Astrocyte (in vitro differentiated cells and primary cell): ENCODE measurements around the gene CFDP1. TPM values are rescaled to one million over a fixed set of nuclear protein-coding genes. Genes with fewer than 3 reads are reported as not detected.

Experiments
- DNase-seq: peaks from one replicate; pipeline ENCODE4 v3.0.0-alpha.2; 2010; ENCODE audit warnings: low read depth
- FAIRE-seq: peaks from 2 replicates; lab custom pipeline; 2011; peaks lifted over from hg19 to GRCh38; lab: Jason Lieb, UNC
- H2AFZ ChIP-seq: 2 replicates; pipeline ENCODE4 v1.6.0; 2012; ENCODE audit warnings: low read depth, low read length, inconsistent platforms
- H3K27ac ChIP-seq: 2 replicates; pipeline ENCODE4 v1.5.1; 2011; ENCODE audit warnings: low read depth, low read length, inconsistent platforms
- H3K27me3 ChIP-seq: 2 replicates; pipeline ENCODE4 v1.6.0; 2011; ENCODE audit warnings: low read length, inconsistent platforms; ENCODE audit not compliant: insufficient read depth
- H3K36me3 ChIP-seq: 2 replicates; pipeline ENCODE4 v1.5.1; 2011; ENCODE audit warnings: low read length, inconsistent platforms; ENCODE audit not compliant: insufficient read depth
- H3K4me1 ChIP-seq: 2 replicates; pipeline ENCODE4 v1.5.1; 2011; ENCODE audit warnings: low read length, inconsistent platforms; ENCODE audit not compliant: insufficient read depth
- H3K4me2 ChIP-seq: 2 replicates; pipeline ENCODE4 v1.6.0; 2012; ENCODE audit warnings: low read length, inconsistent platforms
- H3K4me3 ChIP-seq: 2 replicates; pipeline ENCODE4 v1.5.1; 2011; ENCODE audit warnings: low read depth, mild to moderate bottlenecking, low read length, inconsistent platforms; ENCODE audit not compliant: insufficient read depth
- H3K79me2 ChIP-seq: 2 replicates; pipeline ENCODE4 v1.6.0; 2012; ENCODE audit warnings: mild to moderate bottlenecking, low read length, inconsistent platforms; ENCODE audit not compliant: insufficient read depth
- H3K9ac ChIP-seq: 2 replicates; pipeline ENCODE4 v1.6.0; 2012; ENCODE audit warnings: mild to moderate bottlenecking, low read length, inconsistent platforms
- H3K9me3 ChIP-seq: 2 replicates; pipeline ENCODE4 v1.5.1; 2012; ENCODE audit warnings: low read depth, mild to moderate bottlenecking, low read length, inconsistent platforms; ENCODE audit not compliant: insufficient read depth
- H4K20me1 ChIP-seq: 2 replicates; pipeline ENCODE4 v1.6.0; 2012; ENCODE audit warnings: low read length, inconsistent platforms; ENCODE audit not compliant: insufficient read depth
- H3K27ac Mint-ChIP-seq: one replicate; pipeline ENCODE4 v1.8.0; 2021; ENCODE audit warnings: mild to moderate bottlenecking, mixed read lengths; ENCODE audit not compliant: unreplicated experiment
- H3K27me3 Mint-ChIP-seq: one replicate; pipeline ENCODE4 v1.8.0; 2021; ENCODE audit warnings: low read depth, mixed read lengths; ENCODE audit not compliant: unreplicated experiment
- H3K36me3 Mint-ChIP-seq: one replicate; pipeline ENCODE4 v1.8.0; 2021; ENCODE audit warnings: low read depth, mixed read lengths; ENCODE audit not compliant: unreplicated experiment
- H3K4me1 Mint-ChIP-seq: one replicate; pipeline ENCODE4 v1.8.0; 2021; ENCODE audit warnings: low read depth, mixed read lengths; ENCODE audit not compliant: unreplicated experiment
- H3K4me3 Mint-ChIP-seq: one replicate; pipeline ENCODE4 v1.8.0; 2021; ENCODE audit warnings: mild to moderate bottlenecking, moderate library complexity, mixed read lengths; ENCODE audit not compliant: unreplicated experiment
- H3K9me3 Mint-ChIP-seq: one replicate; pipeline ENCODE4 v1.8.0; 2021; ENCODE audit warnings: mild to moderate bottlenecking, mixed read lengths; ENCODE audit not compliant: unreplicated experiment
- CTCF ChIP-seq: IDR thresholded peaks from 2 replicates; pipeline ENCODE4 v1.5.1; 2011; ENCODE audit warnings: low read depth, mild to moderate bottlenecking, inconsistent platforms, low read length, moderate library complexity; ENCODE audit not compliant: insufficient read depth
- EZH2 ChIP-seq: IDR thresholded peaks from 2 replicates; pipeline ENCODE4 v1.6.1; 2012; ENCODE audit warnings: mild to moderate bottlenecking, low read length, inconsistent platforms; ENCODE audit not compliant: insufficient read depth
- total RNA-seq: library from RNA; stranded (reverse); gene quantifications from 2 replicates; pipeline ENCODE4 v1.2.1, GENCODE V29; 2021

CFDP1 gene
- total RNA-seq, 1 donor from 2014 or later = 36.9 TPM

- no peak overlapping the region for H2AFZ ChIP-seq
- no peaks in the 10 kb centered on the region for H3K36me3 ChIP-seq
- H3K4me2 ChIP-seq = no peak overlapping the region
- Mint-ChIP-seq H3K9me3 (no peaks in the 10 kb centered on the region), H3K27me3 (no peaks in the 10 kb centered on the region), H3K4me3 (no peak overlapping the region), H3K36me3 (peaks cover 4% of the 10 kb centered on the region), H3K4me1 (no peaks in the 10 kb centered on the region), H3K27ac (no peak overlapping the region)
- no peaks in the 10 kb centered on the region for H3K4me1 ChIP-seq
- no peaks in the 10 kb centered on the region for H4K20me1 ChIP-seq
- no peak overlapping the region for H3K27ac ChIP-seq
- H3K9me3 ChIP-seq = no peaks in the 10 kb centered on the region
- H3K9ac ChIP-seq = no peak overlapping the region
- H3K4me3 ChIP-seq = no peak overlapping the region
- no peaks in the 10 kb centered on the region for H3K27me3 ChIP-seq
- DNase-seq (no peak), FAIRE-seq (no peak)
- no peaks in the 10 kb centered on the region for H3K79me2 ChIP-seq
- no peak for TF ChIP-seq CTCF
- TF ChIP-seq EZH2 = no peak
Observed at GRCh38 chr16:75443298-75443697, 10.0 kb upstream of the CFDP1 start.

GRCh38 chr16:75433732-75434413 is 570 bp upstream of the CFDP1 start:
- peaks cover 4% of the 10 kb centered on the region for H3K4me1 Mint-ChIP-seq
- no peaks in the 10 kb centered on the region for H3K36me3 Mint-ChIP-seq
- no peaks in the 10 kb centered on the region for H3K27me3 Mint-ChIP-seq
- H3K36me3 ChIP-seq = no peaks in the 10 kb centered on the region
- DNase-seq = peak; percentile 94
- H3K4me1 ChIP-seq = peaks cover 4% of the 10 kb centered on the region
- peak overlapping the region; percentile 88 for H3K4me3 Mint-ChIP-seq
- peak overlapping the region; percentile 98 for H2AFZ ChIP-seq
- peak overlapping the region; percentile 94 for H3K9ac ChIP-seq
- peak overlapping the region; percentile 89 for H3K4me2 ChIP-seq
- peak overlapping the region; percentile 85 for H3K27ac Mint-ChIP-seq
- peaks cover 43% of the 10 kb centered on the region for H3K79me2 ChIP-seq
- peaks cover 20% of the 10 kb centered on the region for H4K20me1 ChIP-seq
- H3K4me3 ChIP-seq = peak overlapping the region; percentile 96
- H3K9me3 ChIP-seq = no peaks in the 10 kb centered on the region
- peak overlapping the region; percentile 99 for H3K27ac ChIP-seq
- TF ChIP-seq CTCF = no peak
- no peak for TF ChIP-seq EZH2
- peaks cover 3% of the 10 kb centered on the region for H3K9me3 Mint-ChIP-seq
- FAIRE-seq = no peak
- no peaks in the 10 kb centered on the region for H3K27me3 ChIP-seq

- FAIRE-seq = no peak
Observed at GRCh38 chr16:75429621-75430403, 3.5 kb downstream of the CFDP1 start.

More at GRCh38 chr16:75429621-75430403, 3.5 kb downstream of the CFDP1 start:
- Mint-ChIP-seq H3K27ac (no peak overlapping the region), H3K36me3 (peaks cover 2% of the 10 kb centered on the region), H3K9me3 (peaks cover 3% of the 10 kb centered on the region), H3K27me3 (no peaks in the 10 kb centered on the region), H3K4me1 (peaks cover 5% of the 10 kb centered on the region), H3K4me3 (no peak overlapping the region)
- no peak for DNase-seq
- no peak overlapping the region for H2AFZ ChIP-seq
- H3K4me3 ChIP-seq = no peak overlapping the region
- H4K20me1 ChIP-seq = peaks cover 37% of the 10 kb centered on the region
- H3K27me3 ChIP-seq = no peaks in the 10 kb centered on the region
- no peak overlapping the region for H3K9ac ChIP-seq
- peaks cover 4% of the 10 kb centered on the region for H3K4me1 ChIP-seq
- H3K79me2 ChIP-seq = peaks cover 79% of the 10 kb centered on the region
- no peak overlapping the region for H3K27ac ChIP-seq
- no peaks in the 10 kb centered on the region for H3K36me3 ChIP-seq
- no peaks in the 10 kb centered on the region for H3K9me3 ChIP-seq
- no peak overlapping the region for H3K4me2 ChIP-seq
- TF ChIP-seq CTCF (no peak), EZH2 (no peak)
